Naive thymus-derived CD8-positive, alpha-beta T cell (primary cell): Measurements from ENCODE around the gene SRD5A2. TPM values are rescaled to one million over a fixed set of nuclear protein-coding genes. Genes with fewer than 3 reads are reported as not detected.

Experiments
- ATAC-seq, 2 donors: fragments of 150-1000 bp; cut with Tn5 transposase in 1 of 2; sonication (Bioruptor Pico), chemical (Tn5 transposase) in 1 of 2; 1 replicate in 1 of 2; 2 replicates in 1 of 2; pipeline ENCODE4 v1.10.0; 2021; ENCODE audit warnings: mild to moderate bottlenecking in 2 of 2, moderate library complexity in 2 of 2
- POLR2A ChIA-PET: fragments of 350-600 bp; sonication (Branson Sonifier 250); formaldehyde crosslinking; loops from one replicate; lab custom pipeline; 2021; ENCODE audit warnings: antibody characterized with exemption; lab: Charles Lee
- DNase-seq, 10 donors: peaks; one replicate each; pipeline versions ENCODE4 v3.0.0 to v3.0.0-alpha.2; 2020 to 2022
- H3K27ac Mint-ChIP-seq, 10 donors: one replicate each; pipeline ENCODE4 v1.8.0; 2020 to 2022; ENCODE audit warnings: mild to moderate bottlenecking in 10 of 10, mixed read lengths in 10 of 10, moderate library complexity in 4 of 10, inconsistent platforms in 1 of 10
- H3K27me3 Mint-ChIP-seq, 5 donors: one replicate each; pipeline ENCODE4 v1.8.0; 2021 to 2022; ENCODE audit warnings: mixed read lengths in 5 of 5
- H3K36me3 Mint-ChIP-seq, 3 donors: one replicate each; pipeline ENCODE4 v1.8.0; 2020 to 2022; ENCODE audit warnings: mixed read lengths in 3 of 3, mild to moderate bottlenecking in 2 of 3, inconsistent platforms in 1 of 3
- H3K4me1 Mint-ChIP-seq, 4 donors: one replicate each; pipeline ENCODE4 v1.8.0; 2021 to 2022; ENCODE audit warnings: mixed read lengths in 4 of 4
- H3K4me3 Mint-ChIP-seq, 10 donors: one replicate each; pipeline ENCODE4 v1.8.0; 2020 to 2022; ENCODE audit warnings: mild to moderate bottlenecking in 10 of 10, mixed read lengths in 10 of 10, moderate library complexity in 6 of 10, inconsistent platforms in 1 of 10
- H3K9me3 Mint-ChIP-seq, 9 donors: one replicate each; pipeline ENCODE4 v1.8.0; 2020 to 2022; ENCODE audit warnings: mixed read lengths in 9 of 9, mild to moderate bottlenecking in 3 of 9, inconsistent platforms in 1 of 9, moderate library complexity in 1 of 9
- polyA plus RNA-seq, 3 donors: library from polyadenylated mRNA; unstranded; fragments of 300-500 nt; fragmentation: Illumina TruSeq; gene quantifications; one replicate each; pipeline ENCODE4 v1.2.3, GENCODE V29; 2021
- total RNA-seq, 8 experiments: library from RNA in 2 of 8; stranded (reverse) in 2 of 8; gene quantifications; one replicate each; pipeline ENCODE4 v1.2.3 and lab custom pipeline; 2021 to 2026

SRD5A2 gene
- not detected for total RNA-seq
- under 1 TPM in 1 of 3 donors, not detected in 2; 0.09 TPM for polyA plus RNA-seq
- total RNA-seq (lab: John Stamatoyannopoulos, UW): 0 reads per million in 6 experiments

GRCh38 chr2:31580321-31581117, at the start of gene SRD5A2:
Gene SRD5A2, minus strand, starts transcription at chr2:31580938. Its CDS starts 38 bp downstream, at chr2:31580900.
- Mint-ChIP-seq H3K4me1 (peaks cover 0 to 7% (median 5%) of the 10 kb centered on the region in 4 donors), H3K27ac (no peak within 1 kb of the TSS), H3K27me3 (peaks cover 41 to 54% (median 49%) of the 10 kb centered on the region in 5 donors), H3K4me3 (no peak within 1 kb of the TSS), H3K36me3 (peaks cover 0 to 14% (median 0%) of the 10 kb centered on the region in 3 donors), H3K9me3 (peaks cover 0 to 7% (median 3%) of the 10 kb centered on the region in 9 donors)
- DNase-seq (no peak), ATAC-seq (no peak)
- POLR2A ChIA-PET: no interaction called here

GRCh38 chr2:31606509-31606908, 25.8 kb upstream of the SRD5A2 start:
- ATAC-seq (no peak), DNase-seq (no peak)
- Mint-ChIP-seq H3K9me3 (peaks cover 15 to 70% (median 33%) of the 10 kb centered on the region in 9 donors), H3K4me1 (no peaks in the 10 kb centered on the region), H3K4me3 (no peak overlapping the region), H3K27me3 (peaks cover 0 to 7% (median 1%) of the 10 kb centered on the region in 5 donors), H3K27ac (no peak overlapping the region), H3K36me3 (peaks cover 0 to 20% (median 0%) of the 10 kb centered on the region in 3 donors)
- POLR2A ChIA-PET: no interaction called here

GRCh38 chr2:31598694-31599093, 18.0 kb upstream of the SRD5A2 start:
- no peak for ATAC-seq
- Mint-ChIP-seq H3K27me3 (peaks cover 0 to 9% (median 3%) of the 10 kb centered on the region in 5 donors), H3K27ac (no peak overlapping the region), H3K36me3 (peaks cover 0 to 39% (median 2%) of the 10 kb centered on the region in 3 donors), H3K9me3 (peaks cover 23 to 92% (median 51%) of the 10 kb centered on the region in 9 donors), H3K4me3 (no peak overlapping the region), H3K4me1 (no peaks in the 10 kb centered on the region)
- no peak for DNase-seq
- POLR2A ChIA-PET: no interaction called here

- H3K27ac Mint-ChIP-seq: no peak overlapping the region
- no peak overlapping the region for H3K4me3 Mint-ChIP-seq
- H3K27me3 Mint-ChIP-seq: peaks cover 28 to 61% (median 41%) of the 10 kb centered on the region in 5 donors
- no peak for DNase-seq
- peaks cover 0 to 3% (median 1%) of the 10 kb centered on the region in 4 donors for H3K4me1 Mint-ChIP-seq
- peaks cover 0 to 6% (median 0%) of the 10 kb centered on the region in 3 donors for H3K36me3 Mint-ChIP-seq
- ATAC-seq: no peak
- POLR2A ChIA-PET: no interaction called here
- peaks cover 4 to 34% (median 23%) of the 10 kb centered on the region in 9 donors for H3K9me3 Mint-ChIP-seq
These were observed 5.5 kb upstream of the SRD5A2 start for GRCh38 chr2:31586230-31586629.

- H3K36me3 Mint-ChIP-seq: peaks cover 0 to 10% (median 0%) of the 10 kb centered on the region in 3 donors
- peaks cover 38 to 54% (median 49%) of the 10 kb centered on the region in 5 donors for H3K27me3 Mint-ChIP-seq
- peaks cover 0 to 7% (median 0%) of the 10 kb centered on the region in 9 donors for H3K9me3 Mint-ChIP-seq
- ATAC-seq (no peak), DNase-seq (no peak)
- H3K4me3 Mint-ChIP-seq: no peak overlapping the region
- POLR2A ChIA-PET: no interaction called here
- peaks cover 0 to 7% (median 5%) of the 10 kb centered on the region in 4 donors for H3K4me1 Mint-ChIP-seq
- no peak overlapping the region for H3K27ac Mint-ChIP-seq
These were observed 522 bp upstream of the SRD5A2 start for GRCh38 chr2:31581124-31581795.

- Mint-ChIP-seq H3K27ac (no peak overlapping the region), H3K4me3 (no peak overlapping the region), H3K9me3 (peaks cover 0 to 7% (median 3%) of the 10 kb centered on the region in 9 donors), H3K4me1 (peaks cover 0 to 7% (median 5%) of the 10 kb centered on the region in 4 donors), H3K36me3 (peaks cover 0 to 14% (median 0%) of the 10 kb centered on the region in 3 donors), H3K27me3 (peaks cover 41 to 54% (median 49%) of the 10 kb centered on the region in 5 donors)
- POLR2A ChIA-PET: no interaction called here
- DNase-seq (no peak), ATAC-seq (no peak)
These were observed 780 bp downstream of the SRD5A2 start for GRCh38 chr2:31579996-31580320.

GRCh38 chr2:31578316-31578715, 2.4 kb downstream of the SRD5A2 start:
- POLR2A ChIA-PET: no interaction called here
- H3K27me3 Mint-ChIP-seq: peaks cover 33 to 47% (median 38%) of the 10 kb centered on the region in 5 donors
- no peak overlapping the region for H3K4me3 Mint-ChIP-seq
- peaks cover 0 to 14% (median 0%) of the 10 kb centered on the region in 3 donors for H3K36me3 Mint-ChIP-seq
- peaks cover 0 to 7% (median 3%) of the 10 kb centered on the region in 9 donors for H3K9me3 Mint-ChIP-seq
- no peak overlapping the region for H3K27ac Mint-ChIP-seq
- no peak for DNase-seq
- peaks cover 0 to 7% (median 5%) of the 10 kb centered on the region in 4 donors for H3K4me1 Mint-ChIP-seq
- no peak for ATAC-seq

- Mint-ChIP-seq H3K4me3 (no peak overlapping the region), H3K9me3 (peaks cover 0 to 7% (median 3%) of the 10 kb centered on the region in 9 donors), H3K27ac (no peak overlapping the region), H3K4me1 (peaks cover 0 to 7% (median 5%) of the 10 kb centered on the region in 4 donors), H3K36me3 (peaks cover 0 to 14% (median 0%) of the 10 kb centered on the region in 3 donors), H3K27me3 (peaks cover 26 to 36% (median 26%) of the 10 kb centered on the region in 5 donors)
- POLR2A ChIA-PET: no interaction called here
- ATAC-seq: no peak
- DNase-seq: no peak
These were observed 3.6 kb downstream of the SRD5A2 start for GRCh38 chr2:31577143-31577542.

GRCh38 chr2:31568585-31569201, 12.0 kb downstream of the SRD5A2 start:
- ATAC-seq (no peak), DNase-seq (no peak)
- no peak overlapping the region for H3K27ac Mint-ChIP-seq
- peaks cover 0 to 15% (median 2%) of the 10 kb centered on the region in 5 donors for H3K27me3 Mint-ChIP-seq
- POLR2A ChIA-PET: no interaction called here
- H3K4me3 Mint-ChIP-seq: no peak overlapping the region
- no peaks in the 10 kb centered on the region for H3K4me1 Mint-ChIP-seq
- H3K36me3 Mint-ChIP-seq: peaks cover 0 to 2% (median 0%) of the 10 kb centered on the region in 3 donors
- peaks cover 0 to 22% (median 14%) of the 10 kb centered on the region in 9 donors for H3K9me3 Mint-ChIP-seq

GRCh38 chr2:31567679-31568078, 13.1 kb downstream of the SRD5A2 start:
- ATAC-seq (no peak), DNase-seq (no peak)
- no peak overlapping the region for H3K27ac Mint-ChIP-seq
- no peaks in the 10 kb centered on the region for H3K4me1 Mint-ChIP-seq
- POLR2A ChIA-PET: no interaction called here
- H3K9me3 Mint-ChIP-seq: peaks cover 0 to 22% (median 14%) of the 10 kb centered on the region in 9 donors
- no peak overlapping the region for H3K4me3 Mint-ChIP-seq
- H3K27me3 Mint-ChIP-seq: peaks cover 4 to 19% (median 8%) of the 10 kb centered on the region in 5 donors
- H3K36me3 Mint-ChIP-seq: peaks cover 0 to 2% (median 0%) of the 10 kb centered on the region in 3 donors

- peaks cover 0 to 4% (median 2%) of the 10 kb centered on the region in 3 donors for H3K36me3 Mint-ChIP-seq
These were observed 17.4 kb downstream of the SRD5A2 start for GRCh38 chr2:31563273-31563839.

GRCh38 chr2:31561823-31562222, 18.9 kb downstream of the SRD5A2 start:
- Mint-ChIP-seq H3K27me3 (peaks cover 8 to 27% (median 8%) of the 10 kb centered on the region in 5 donors), H3K27ac (no peak overlapping the region), H3K9me3 (peaks cover 0 to 2% (median 0%) of the 10 kb centered on the region in 9 donors), H3K4me3 (no peak overlapping the region), H3K4me1 (no peaks in the 10 kb centered on the region), H3K36me3 (peaks cover 0 to 4% (median 2%) of the 10 kb centered on the region in 3 donors)
- ATAC-seq (no peak), DNase-seq (no peak)
- POLR2A ChIA-PET: no interaction called here

More at GRCh38 chr2:31563273-31563839, 17.4 kb downstream of the SRD5A2 start:
- Mint-ChIP-seq H3K4me1 (no peaks in the 10 kb centered on the region), H3K4me3 (no peak overlapping the region), H3K9me3 (no peaks in the 10 kb centered on the region), H3K27me3 (peaks cover 8 to 27% (median 8%) of the 10 kb centered on the region in 5 donors), H3K27ac (no peak overlapping the region)
- DNase-seq (no peak), ATAC-seq (no peak)
- POLR2A ChIA-PET: no interaction called here
